Keratinocyte (primary cell): ENCODE measurements around the gene PROM1. TPM values are rescaled to one million over a fixed set of nuclear protein-coding genes. Genes with fewer than 3 reads are reported as not detected.

Source experiments
- DNase-seq: peaks from one replicate; pipeline ENCODE4 v3.0.0-alpha.2; 2011; ENCODE audit warnings: low read depth, missing footprints, low spot score
- FAIRE-seq: peaks from 2 replicates; lab custom pipeline; 2011; peaks lifted over from hg19 to GRCh38; lab: Jason Lieb, UNC
- H2AFZ ChIP-seq: 2 replicates; pipeline ENCODE4 v1.6.0; 2012; ENCODE audit warnings: low read length, control low read depth, inconsistent platforms; ENCODE audit not compliant: control insufficient read depth
- H3K27ac ChIP-seq: 2 replicates; pipeline ENCODE4 v1.5.1; 2011; ENCODE audit warnings: low read length; ENCODE audit not compliant: control insufficient read depth, insufficient read depth
- H3K27me3 ChIP-seq: 3 replicates; pipeline ENCODE4 v1.6.0; 2011; ENCODE audit warnings: low read length; ENCODE audit not compliant: control insufficient read depth, insufficient read depth; ENCODE audit errors: extremely low read depth
- H3K36me3 ChIP-seq, 2 experiments: 2 replicates in 1 of 2; 3 replicates in 1 of 2; pipeline ENCODE4 v1.5.1; 2011; ENCODE audit warnings: low read length in 2 of 2, mild to moderate bottlenecking in 1 of 2; ENCODE audit not compliant: control insufficient read depth in 2 of 2, insufficient read depth in 2 of 2; ENCODE audit errors: extremely low read depth in 1 of 2
- H3K4me1 ChIP-seq: 3 replicates; pipeline ENCODE4 v1.5.1; 2011; ENCODE audit warnings: low read length; ENCODE audit not compliant: control insufficient read depth, insufficient read depth; ENCODE audit errors: extremely low read depth
- H3K4me2 ChIP-seq: 3 replicates; pipeline ENCODE4 v1.6.0; 2011; ENCODE audit warnings: low read depth, low read length; ENCODE audit not compliant: control insufficient read depth, insufficient read depth; ENCODE audit errors: extremely low read depth
- H3K4me3 ChIP-seq, 3 experiments: fragments of 200-600 bp in 1 of 3; sonication (generic) in 1 of 3; 2 replicates in 2 of 3; 3 replicates in 1 of 3; pipeline ENCODE4 v1.5.1; 2011 to 2016; ENCODE audit warnings: low read length in 3 of 3, mild to moderate bottlenecking in 3 of 3, control low read depth in 2 of 3, inconsistent platforms in 1 of 3, low read depth in 1 of 3, mixed read lengths in 1 of 3, mixed run types in 1 of 3, moderate library complexity in 1 of 3; ENCODE audit not compliant: control insufficient read depth in 2 of 3, insufficient read depth in 2 of 3; ENCODE audit errors: extremely low read depth in 1 of 3
- H3K79me2 ChIP-seq: 2 replicates; pipeline ENCODE4 v1.6.0; 2012; ENCODE audit warnings: low read length; ENCODE audit not compliant: control insufficient read depth, insufficient read depth
- H3K9ac ChIP-seq: 3 replicates; pipeline ENCODE4 v1.6.0; 2011; ENCODE audit warnings: low read length; ENCODE audit not compliant: control insufficient read depth, insufficient read depth; ENCODE audit errors: extremely low read depth
- H3K9me1 ChIP-seq: 3 replicates; pipeline ENCODE4 v1.6.0; 2011; ENCODE audit warnings: low read length; ENCODE audit not compliant: control insufficient read depth, insufficient read depth; ENCODE audit errors: extremely low read depth
- H3K9me3 ChIP-seq: 2 replicates; pipeline ENCODE4 v1.5.1; 2012; ENCODE audit warnings: low read depth, low read length; ENCODE audit not compliant: control insufficient read depth
- H4K20me1 ChIP-seq: 3 replicates; pipeline ENCODE4 v1.6.0; 2011; ENCODE audit warnings: low read length; ENCODE audit not compliant: control insufficient read depth, insufficient read depth; ENCODE audit errors: extremely low read depth
- EZH2 ChIP-seq: IDR thresholded peaks from one replicate; pipeline ENCODE4 v1.6.1; 2012; ENCODE audit warnings: inconsistent platforms, mild to moderate bottlenecking, low read length, moderate library complexity
- dilution Hi-C: fragments of 300-500 bp; cut with MboI; formaldehyde crosslinking; loops from one replicate; pipeline ENCODE4 v1.7.0; 2020; ENCODE audit warnings: low sequenced_read_pairs; ENCODE audit not compliant: extremely low pct_ligation_motif_present
- polyA plus RNA-seq, 5 experiments: library from polyadenylated mRNA; depleted of rRNA in 3 of 5; stranded (reverse) in 3 of 5; stranded (forward) in 1 of 5; unstranded in 1 of 5; fragments of >200 nt; gene quantifications; 1 replicate in 1 of 5; 2 replicates in 3 of 5; 3 replicates in 1 of 5; pipeline versions ENCODE4 v1.2.1 to v1.2.3, GENCODE V29; 2011 to 2012; ENCODE audit warnings: missing spikeins in 2 of 5, low read depth in 1 of 5, low replicate concordance in 1 of 5
- TF ChIP-seq, protein P1 (sequence below), 3 experiments: IDR thresholded peaks in 1 of 3; conservative IDR thresholded peaks in 1 of 3; optimal IDR thresholded peaks in 1 of 3; 2 replicates in 2 of 3; 3 replicates in 1 of 3; pipeline versions ENCODE3 to v1.5.1; 2011; ENCODE audit warnings: low read length in 3 of 3, mild to moderate bottlenecking in 3 of 3, moderate library complexity in 2 of 3, control low read depth in 1 of 3, inconsistent platforms in 1 of 3; ENCODE audit not compliant: insufficient read depth in 2 of 3; ENCODE audit errors: extremely low read depth in 1 of 3

Gene PROM1
- polyA plus RNA-seq, 1 donor (not counting 4 experiments of a cell fraction or from before 2014, with no cell fraction given): not detected

DNA sequence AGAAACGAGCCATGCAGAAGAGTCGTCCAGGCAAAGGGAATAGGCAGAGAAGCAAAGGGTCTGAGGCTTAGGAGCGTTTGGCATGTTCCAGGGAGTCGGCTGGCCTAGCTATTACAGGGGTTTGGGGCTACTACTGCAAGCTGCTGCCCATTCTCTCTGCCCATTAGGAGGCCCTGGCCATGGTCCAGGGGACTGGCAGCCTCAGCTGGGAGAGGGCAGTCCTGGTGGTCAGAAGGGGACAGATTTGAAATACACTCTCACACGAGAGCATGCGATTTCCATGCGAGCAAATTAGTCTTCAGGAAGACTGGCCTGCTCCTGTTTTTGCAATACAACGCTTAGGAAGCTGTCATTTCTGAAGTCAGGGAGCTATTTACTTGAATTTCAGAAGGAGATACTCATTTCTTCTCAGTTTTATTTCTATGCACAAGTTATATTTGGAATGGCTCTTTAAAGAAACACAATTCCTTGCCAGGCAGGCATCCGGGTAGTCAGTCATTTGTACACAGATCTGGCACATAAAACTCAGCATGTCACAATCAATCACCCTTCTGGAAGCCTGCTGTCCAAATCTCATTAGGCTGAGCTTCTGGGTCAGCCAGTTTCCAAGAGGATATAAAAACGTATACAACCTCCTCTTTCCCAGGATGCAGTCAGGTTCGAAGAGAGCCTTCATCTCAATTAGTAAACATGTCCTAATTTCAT, 27.0 kb downstream of the PROM1 start:
- no peaks in the 10 kb centered on the region for H3K4me1 ChIP-seq
- H3K79me2 ChIP-seq: no peaks in the 10 kb centered on the region
- peaks cover 9% of the 10 kb centered on the region for H3K27me3 ChIP-seq
- H3K36me3 ChIP-seq: no peaks in the 10 kb centered on the region
- H4K20me1 ChIP-seq: no peaks in the 10 kb centered on the region
- H2AFZ ChIP-seq: no peak overlapping the region
- DNase-seq (no peak), FAIRE-seq (no peak)
- no peaks in the 10 kb centered on the region for H3K9me1 ChIP-seq
- no peak overlapping the region for H3K4me2 ChIP-seq
- TF ChIP-seq, protein P1, sequence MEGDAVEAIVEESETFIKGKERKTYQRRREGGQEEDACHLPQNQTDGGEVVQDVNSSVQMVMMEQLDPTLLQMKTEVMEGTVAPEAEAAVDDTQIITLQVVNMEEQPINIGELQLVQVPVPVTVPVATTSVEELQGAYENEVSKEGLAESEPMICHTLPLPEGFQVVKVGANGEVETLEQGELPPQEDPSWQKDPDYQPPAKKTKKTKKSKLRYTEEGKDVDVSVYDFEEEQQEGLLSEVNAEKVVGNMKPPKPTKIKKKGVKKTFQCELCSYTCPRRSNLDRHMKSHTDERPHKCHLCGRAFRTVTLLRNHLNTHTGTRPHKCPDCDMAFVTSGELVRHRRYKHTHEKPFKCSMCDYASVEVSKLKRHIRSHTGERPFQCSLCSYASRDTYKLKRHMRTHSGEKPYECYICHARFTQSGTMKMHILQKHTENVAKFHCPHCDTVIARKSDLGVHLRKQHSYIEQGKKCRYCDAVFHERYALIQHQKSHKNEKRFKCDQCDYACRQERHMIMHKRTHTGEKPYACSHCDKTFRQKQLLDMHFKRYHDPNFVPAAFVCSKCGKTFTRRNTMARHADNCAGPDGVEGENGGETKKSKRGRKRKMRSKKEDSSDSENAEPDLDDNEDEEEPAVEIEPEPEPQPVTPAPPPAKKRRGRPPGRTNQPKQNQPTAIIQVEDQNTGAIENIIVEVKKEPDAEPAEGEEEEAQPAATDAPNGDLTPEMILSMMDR (optimal IDR thresholded peaks at IDR 0.05 in 1 of 3, IDR thresholded peaks at IDR 0.05 in 1 of 3, conservative IDR thresholded peaks at IDR 0.05 in 1 of 3; ENCODE audit: extremely low read depth in 1 of 3, insufficient read depth in 2 of 3, low read length in 3 of 3): no peak
- TF ChIP-seq EZH2: no peak
- dilution Hi-C loops: no loop called here
- no peaks in the 10 kb centered on the region for H3K9me3 ChIP-seq
- H3K4me3 ChIP-seq: no peak overlapping the region
- H3K27ac ChIP-seq: no peak overlapping the region
- no peak overlapping the region for H3K9ac ChIP-seq

DNA sequence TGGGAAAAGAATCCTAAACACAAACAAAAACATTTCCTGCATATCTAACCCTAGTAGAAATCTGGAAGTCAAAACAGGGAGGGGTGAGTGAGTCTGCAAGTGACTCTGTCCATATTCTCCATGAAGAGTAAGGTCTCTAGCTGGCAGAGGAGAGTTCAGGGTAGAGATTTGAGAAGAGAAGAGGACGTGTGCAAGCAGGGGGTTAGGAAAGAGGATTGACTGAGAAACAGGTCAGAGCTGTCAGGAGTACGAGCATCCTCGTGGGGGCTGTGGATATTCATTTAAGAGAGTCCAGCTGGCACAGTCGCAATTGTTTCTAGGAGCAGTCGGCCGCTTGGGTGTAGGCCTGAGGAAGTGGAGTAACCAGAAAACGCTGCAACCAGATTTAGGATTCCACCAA, 27.9 kb downstream of the PROM1 start:
- Histone ChIP-seq H3K9me3 (no peaks in the 10 kb centered on the region), H3K4me1 (no peaks in the 10 kb centered on the region), H3K9me1 (no peaks in the 10 kb centered on the region), H3K27ac (no peak overlapping the region), H3K27me3 (peaks cover 9% of the 10 kb centered on the region), H3K36me3 (no peaks in the 10 kb centered on the region), H4K20me1 (no peaks in the 10 kb centered on the region), H3K79me2 (no peaks in the 10 kb centered on the region), H3K4me3 (no peak overlapping the region), H3K4me2 (no peak overlapping the region), H2AFZ (no peak overlapping the region), H3K9ac (no peak overlapping the region)
- dilution Hi-C loops: no loop called here
- no peak for TF ChIP-seq EZH2
- TF ChIP-seq, protein P1 (optimal IDR thresholded peaks at IDR 0.05 in 1 of 3, IDR thresholded peaks at IDR 0.05 in 1 of 3, conservative IDR thresholded peaks at IDR 0.05 in 1 of 3; ENCODE audit: extremely low read depth in 1 of 3, insufficient read depth in 2 of 3, low read length in 3 of 3): no peak
- no peak for FAIRE-seq
- no peak for DNase-seq
